Liver (tissue), 9 donors: ENCODE results near the gene TMEM89. TPM values are rescaled to one million over a fixed set of nuclear protein-coding genes. Genes with fewer than 3 reads are reported as not detected.

Source experiments
- DNase-seq: peaks from one replicate; pipeline ENCODE4 v3.0.0-alpha.2; 2017; ENCODE audit warnings: low spot score
- H3K27ac ChIP-seq, 2 donors: one replicate each; pipeline ENCODE4 v1.7.0; 2013; ENCODE audit warnings: inconsistent platforms in 2 of 2, low read length in 2 of 2, control low read depth in 1 of 2, low read depth in 1 of 2, mild to moderate bottlenecking in 1 of 2
- H3K27me3 ChIP-seq, 4 donors: one replicate each; pipeline versions ENCODE4 v1.6.1 to v1.7.0; 2013; ENCODE audit warnings: low read length in 3 of 4, inconsistent platforms in 1 of 4, mild to moderate bottlenecking in 1 of 4, moderate library complexity in 1 of 4; ENCODE audit not compliant: control insufficient read depth in 4 of 4, insufficient read depth in 4 of 4
- H3K36me3 ChIP-seq, 4 donors: one replicate each; pipeline versions ENCODE4 v1.6.1 to v1.7.0; 2013; ENCODE audit warnings: low read length in 3 of 4, mild to moderate bottlenecking in 3 of 4, low read depth in 1 of 4, moderate library complexity in 1 of 4; ENCODE audit not compliant: control insufficient read depth in 4 of 4, insufficient read depth in 3 of 4
- H3K4me1 ChIP-seq, 4 donors: one replicate each; pipeline versions ENCODE4 v1.6.1 to v1.7.0; 2013; ENCODE audit warnings: low read length in 3 of 4, mild to moderate bottlenecking in 3 of 4, moderate library complexity in 1 of 4; ENCODE audit not compliant: control insufficient read depth in 4 of 4, insufficient read depth in 4 of 4
- H3K4me3 ChIP-seq, 3 donors: one replicate each; pipeline versions ENCODE4 v1.6.1 to v1.7.0; 2013; ENCODE audit warnings: low read length in 3 of 3, control low read depth in 1 of 3, low read depth in 1 of 3, mild to moderate bottlenecking in 1 of 3
- H3K9ac ChIP-seq, 2 donors: one replicate each; pipeline ENCODE4 v1.7.0; 2013; ENCODE audit warnings: low read length in 2 of 2, mild to moderate bottlenecking in 2 of 2, moderate library complexity in 2 of 2, control low read depth in 1 of 2, low read depth in 1 of 2
- H3K9me3 ChIP-seq, 4 donors: one replicate each; pipeline versions ENCODE4 v1.6.1 to v1.7.0; 2013; ENCODE audit warnings: low read length in 3 of 4; ENCODE audit not compliant: control insufficient read depth in 4 of 4
- ATF3 ChIP-seq: IDR thresholded peaks from 2 replicates; pipeline ENCODE4 v1.6.1; 2016; ENCODE audit warnings: antibody characterized with exemption
- CTCF ChIP-seq: fragments of 150-350 bp; IDR thresholded peaks from 2 replicates; pipeline ENCODE4 v1.5.1; 2017; ENCODE audit warnings: improper control_type of control experiment, low read depth, low read length; ENCODE audit not compliant: missing input control
- EGR1 ChIP-seq, 2 donors: IDR thresholded peaks; 2 replicates each; pipeline ENCODE4 v1.6.1; 2016 to 2018; ENCODE audit warnings: antibody characterized with exemption in 2 of 2, low read depth in 2 of 2
- FOXA1 ChIP-seq: IDR thresholded peaks from 2 replicates; pipeline ENCODE4 v1.6.1; 2016; ENCODE audit warnings: antibody characterized with exemption
- FOXA2 ChIP-seq: IDR thresholded peaks from 2 replicates; pipeline ENCODE4 v1.6.1; 2016; ENCODE audit warnings: antibody characterized with exemption
- GABPA ChIP-seq, 2 donors: IDR thresholded peaks in 1 of 2; conservative IDR thresholded peaks in 1 of 2; 2 replicates each; pipeline ENCODE4 v1.6.1; 2016; ENCODE audit warnings: antibody characterized with exemption in 2 of 2, mild to moderate bottlenecking in 1 of 2, moderate library complexity in 1 of 2
- HNF4A ChIP-seq, 2 donors: conservative IDR thresholded peaks; 2 replicates each; pipeline ENCODE4 v1.6.1; 2016; ENCODE audit warnings: antibody characterized with exemption in 2 of 2, mild to moderate bottlenecking in 2 of 2
- HNF4G ChIP-seq: IDR thresholded peaks from 2 replicates; pipeline ENCODE4 v1.6.1; 2016; ENCODE audit warnings: antibody characterized with exemption
- JUND ChIP-seq, 2 donors: IDR thresholded peaks; 2 replicates each; pipeline ENCODE4 v1.6.1; 2016; ENCODE audit warnings: antibody characterized with exemption in 2 of 2
- MAX ChIP-seq: IDR thresholded peaks from 2 replicates; pipeline ENCODE4 v1.6.1; 2016; ENCODE audit warnings: antibody characterized with exemption
- NR2F2 ChIP-seq: IDR thresholded peaks from 2 replicates; pipeline ENCODE4 v1.6.1; 2016; ENCODE audit warnings: antibody characterized with exemption
- RAD21 ChIP-seq, 2 donors: IDR thresholded peaks; 2 replicates each; pipeline ENCODE4 v1.6.1; 2016; ENCODE audit warnings: antibody characterized with exemption in 2 of 2, mild to moderate bottlenecking in 2 of 2
- REST ChIP-seq: IDR thresholded peaks from 2 replicates; pipeline ENCODE4 v1.6.1; 2016; ENCODE audit warnings: antibody characterized with exemption, mild to moderate bottlenecking
- RXRA ChIP-seq, 2 donors: IDR thresholded peaks; 2 replicates each; pipeline ENCODE4 v1.6.1; 2017 to 2018; ENCODE audit warnings: antibody characterized with exemption in 2 of 2, mild to moderate bottlenecking in 1 of 2
- SP1 ChIP-seq: IDR thresholded peaks from 2 replicates; pipeline ENCODE4 v1.6.1; 2018; ENCODE audit warnings: antibody characterized with exemption, mild to moderate bottlenecking
- TAF1 ChIP-seq: conservative IDR thresholded peaks from 2 replicates; pipeline ENCODE4 v1.6.1; 2016; ENCODE audit warnings: antibody characterized with exemption, mild to moderate bottlenecking
- YY1 ChIP-seq: IDR thresholded peaks from 2 replicates; pipeline ENCODE4 v1.6.1; 2016; ENCODE audit warnings: antibody characterized with exemption, mild to moderate bottlenecking
- ZBTB33 ChIP-seq: IDR thresholded peaks from 2 replicates; pipeline ENCODE4 v1.6.1; 2016; ENCODE audit warnings: antibody characterized with exemption
- WGBS: extraction: QIAGEN DNeasy Blood & Tissue Kit; methylation state at CpG from one replicate; pipeline ENCODE4 v1.1.7; 2013; 5-methylcytosine and 5-hydroxymethylcytosine counted together
- polyA plus RNA-seq, 2 donors: library from polyadenylated mRNA; stranded (reverse) in 1 of 2; unstranded in 1 of 2; fragments of 200-250 nt in 1 of 2; fragments of >200 nt in 1 of 2; fragmentation: Nextera tagmentation in 1 of 2; extraction: Ambion mirVana in 1 of 2; gene quantifications; one replicate each; pipeline versions ENCODE4 v1.2.1 to v1.2.3, GENCODE V29; 2013 to 2015
- total RNA-seq, 2 donors: library from RNA; depleted of rRNA; stranded (reverse); fragments of >200 nt; gene quantifications; one replicate each; pipeline ENCODE4 v1.2.3, GENCODE V29; 2014
- donor health status: healthy.
- donor health status: healthy.
- donor health status: healthy.
- donor health status: healthy.
- donor health status: healthy.

TMEM89 gene
- total and polyA plus RNA-seq, 4 donors = not detected

- TF ChIP-seq RXRA (IDR thresholded peaks at IDR 0.05) (no peak), SP1 (no peak), TAF1 (no peak), HNF4A (conservative IDR thresholded peaks at IDR 0.05) (no peak), MAX (no peak), EGR1 (IDR thresholded peaks at IDR 0.05; ENCODE audit: low read depth in 2 of 2) (no peak), YY1 (no peak), JUND (IDR thresholded peaks at IDR 0.05) (no peak), ATF3 (no peak), CTCF (no peak), FOXA2 (no peak), GABPA (IDR thresholded peaks at IDR 0.05 in 1 of 2, conservative IDR thresholded peaks at IDR 0.05 in 1 of 2) (no peak), HNF4G (no peak), ZBTB33 (no peak), RAD21 (IDR thresholded peaks at IDR 0.05) (no peak), FOXA1 (no peak), REST (no peak), NR2F2 (no peak)
- Histone ChIP-seq H3K9me3 (no peaks in the 10 kb centered on the region), H3K27ac (no peak within 1 kb of the TSS), H3K36me3 (peaks cover 8 to 27% (median 18%) of the 10 kb centered on the region in 4 donors), H3K4me3 (no peak within 1 kb of the TSS), H3K4me1 (peaks cover 0 to 4% (median 0%) of the 10 kb centered on the region in 4 donors), H3K27me3 (no peaks in the 10 kb centered on the region), H3K9ac (no peak within 1 kb of the TSS)
- no peak for DNase-seq
- 10% methylated on average over 35 of the region's 35 CpGs for WGBS
Measured at GRCh38 chr3:48595075-48595525, 26.5 kb downstream of the TMEM89 start, which contains the start of gene COL7A1. Gene COL7A1, minus strand, starts transcription at chr3:48595329. Its CDS starts 170 bp downstream, at chr3:48595159.
